HPDE6-E6E7 (cell line): ENCODE measurements around the gene TUBB.
A peak's percentile ranks its signal among the peaks of the same experiment; 100 is the strongest.
"Not testable (repeated sequence)": the region's sequence is repeated elsewhere in the genome, so short reads cannot be mapped to it uniquely, and the experiment has no call there.

ENCODE experiments used
- DNase-seq: peaks from one replicate; pipeline ENCODE4 v3.0.0; 2011; ENCODE audit warnings: missing footprints; ENCODE audit errors: extremely low spot score

The TUBB gene

DNA sequence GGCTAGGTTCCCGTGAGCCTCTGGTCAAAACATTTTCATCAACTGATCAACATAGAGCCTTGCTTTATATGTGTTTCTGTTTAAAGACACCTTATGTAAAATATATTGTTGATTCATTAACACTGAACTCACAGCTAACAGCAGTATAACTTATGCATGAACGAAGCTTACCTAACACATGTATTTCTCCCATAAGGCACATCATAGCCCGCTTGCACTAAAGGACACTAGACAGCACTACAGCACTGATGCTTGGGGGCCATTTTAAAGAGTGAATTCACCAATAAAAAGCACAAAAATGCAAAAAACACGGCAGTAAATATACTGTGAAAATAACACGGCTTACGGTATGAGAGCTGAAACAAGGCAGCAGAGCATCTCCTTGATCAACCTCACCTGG is 18.4 kb downstream of the TUBB start:
- DNase-seq: no peak

DNA sequence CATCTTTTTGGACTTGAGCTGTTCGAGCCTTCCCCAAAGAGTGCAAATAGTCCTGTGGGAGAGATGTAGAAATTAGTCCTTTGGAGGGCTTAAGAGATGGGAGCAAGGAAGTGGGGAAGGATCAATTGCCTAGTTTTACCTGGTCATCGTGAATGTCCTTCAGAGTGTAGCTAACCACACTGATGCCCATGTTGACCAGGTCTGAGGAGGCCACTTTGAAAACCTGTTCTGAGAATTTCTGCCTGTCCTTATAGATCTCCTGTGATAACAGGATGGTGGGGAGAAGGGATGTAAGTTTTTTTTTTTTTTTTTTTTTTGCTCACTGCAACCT is 20.4 kb downstream of the TUBB start:
- DNase-seq: no peak

DNA sequence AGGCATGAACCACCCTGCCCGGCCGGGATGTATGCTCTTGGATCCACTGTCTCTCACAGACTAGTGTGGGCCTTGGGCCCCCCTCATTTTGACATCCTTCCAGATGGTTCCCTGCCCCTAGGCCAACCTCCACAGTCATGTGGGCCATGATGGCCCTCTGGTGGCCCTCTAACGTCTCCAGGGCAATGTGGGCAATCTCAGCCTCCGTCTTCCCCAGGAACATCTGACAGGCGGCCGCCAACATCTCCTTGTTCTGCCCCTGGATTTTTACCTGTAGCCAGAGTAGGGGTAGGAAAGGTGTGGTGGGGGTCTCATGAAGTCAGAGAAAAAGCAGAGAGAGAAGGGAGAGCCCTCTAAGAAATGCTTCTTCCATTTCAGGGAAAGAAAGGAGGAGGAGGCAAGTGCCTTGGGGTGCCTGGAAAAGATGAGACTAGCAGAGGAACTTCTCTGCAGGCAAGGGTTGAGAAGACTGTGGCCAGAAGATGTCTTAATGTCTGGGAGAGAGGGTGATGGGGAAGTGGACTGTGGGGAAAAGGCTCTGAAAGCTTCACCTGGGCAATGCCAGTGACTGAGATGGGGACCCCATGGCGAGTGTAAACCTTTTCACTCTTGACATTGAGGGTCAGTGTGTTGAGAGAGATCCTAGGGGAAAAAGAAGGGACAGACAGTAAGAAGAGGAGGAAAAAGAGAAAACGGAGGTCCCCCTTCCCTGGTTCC is 21.1 kb downstream of the TUBB start:
- DNase-seq: no peak

DNA sequence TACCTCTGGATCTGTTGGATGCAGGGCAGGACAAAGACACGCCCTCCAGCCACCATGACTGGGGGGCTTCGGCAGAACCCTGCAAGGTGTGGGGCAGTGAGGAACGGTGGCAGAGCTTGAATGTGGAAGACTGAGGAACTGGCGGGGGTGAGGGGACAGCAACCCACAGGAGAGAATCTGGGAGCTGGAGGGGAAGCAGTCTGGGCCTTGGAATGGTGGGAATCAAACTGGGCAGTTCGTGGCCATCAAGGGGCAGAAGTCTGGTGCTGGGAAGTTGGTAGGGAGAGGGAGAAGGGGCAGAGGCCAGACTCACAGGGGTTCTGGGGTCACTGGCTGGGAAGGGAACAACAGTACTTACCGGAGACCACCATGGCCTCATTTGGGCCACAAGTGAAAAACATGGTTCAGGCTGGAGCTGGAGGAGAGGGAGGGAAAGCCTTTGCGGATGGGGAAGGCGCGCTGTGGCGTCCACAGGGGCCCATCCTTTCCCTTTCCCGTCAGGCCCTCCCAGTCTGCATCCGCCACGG is 21.7 kb downstream of the TUBB start:
- no peak for DNase-seq

DNA sequence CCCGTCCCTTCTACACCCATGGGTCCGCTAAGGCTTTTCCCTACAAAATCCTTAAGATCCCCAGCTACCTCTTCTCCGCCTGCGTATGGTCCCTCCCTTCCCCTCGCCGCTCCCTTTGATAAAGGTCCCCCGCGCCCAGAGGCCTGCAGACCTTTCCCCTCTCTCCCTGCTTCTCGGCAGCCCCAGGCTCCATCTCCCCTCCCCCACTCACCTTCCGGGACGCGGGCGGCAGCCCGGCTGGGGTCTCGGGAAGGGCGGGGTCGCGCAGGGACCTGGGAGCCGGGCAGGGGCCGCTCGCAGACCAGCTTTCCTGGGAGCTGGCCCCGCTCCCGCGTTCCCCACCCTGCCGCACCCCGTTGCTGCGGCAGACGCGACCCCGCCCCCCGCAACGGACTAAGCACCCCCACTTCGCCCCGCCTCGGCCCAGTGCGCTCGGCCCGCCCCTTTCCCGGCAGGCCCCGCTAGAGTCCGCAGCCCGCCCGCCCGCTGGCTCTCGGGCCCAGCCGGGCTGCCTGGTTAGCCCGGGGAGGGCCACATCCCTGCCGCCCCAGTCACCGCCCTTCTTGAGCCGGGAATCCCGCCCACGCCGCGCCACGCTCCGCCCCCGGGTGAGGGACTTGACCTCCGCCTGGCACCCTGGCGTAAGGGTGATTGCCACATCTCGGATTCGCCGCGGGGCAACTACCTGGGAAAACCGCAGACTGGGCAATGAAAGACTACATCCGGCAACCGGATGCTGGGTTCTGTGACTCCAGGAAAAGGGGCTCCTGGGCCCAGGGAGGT is 22.4 kb downstream of the TUBB start, which contains the start of gene FLOT1:
Gene FLOT1, minus strand, starts transcription at position 372 of the 783 bp plus-strand sequence. CDS start 498 bp downstream, outside the sequence.
- peak; percentile 92 for DNase-seq

DNA sequence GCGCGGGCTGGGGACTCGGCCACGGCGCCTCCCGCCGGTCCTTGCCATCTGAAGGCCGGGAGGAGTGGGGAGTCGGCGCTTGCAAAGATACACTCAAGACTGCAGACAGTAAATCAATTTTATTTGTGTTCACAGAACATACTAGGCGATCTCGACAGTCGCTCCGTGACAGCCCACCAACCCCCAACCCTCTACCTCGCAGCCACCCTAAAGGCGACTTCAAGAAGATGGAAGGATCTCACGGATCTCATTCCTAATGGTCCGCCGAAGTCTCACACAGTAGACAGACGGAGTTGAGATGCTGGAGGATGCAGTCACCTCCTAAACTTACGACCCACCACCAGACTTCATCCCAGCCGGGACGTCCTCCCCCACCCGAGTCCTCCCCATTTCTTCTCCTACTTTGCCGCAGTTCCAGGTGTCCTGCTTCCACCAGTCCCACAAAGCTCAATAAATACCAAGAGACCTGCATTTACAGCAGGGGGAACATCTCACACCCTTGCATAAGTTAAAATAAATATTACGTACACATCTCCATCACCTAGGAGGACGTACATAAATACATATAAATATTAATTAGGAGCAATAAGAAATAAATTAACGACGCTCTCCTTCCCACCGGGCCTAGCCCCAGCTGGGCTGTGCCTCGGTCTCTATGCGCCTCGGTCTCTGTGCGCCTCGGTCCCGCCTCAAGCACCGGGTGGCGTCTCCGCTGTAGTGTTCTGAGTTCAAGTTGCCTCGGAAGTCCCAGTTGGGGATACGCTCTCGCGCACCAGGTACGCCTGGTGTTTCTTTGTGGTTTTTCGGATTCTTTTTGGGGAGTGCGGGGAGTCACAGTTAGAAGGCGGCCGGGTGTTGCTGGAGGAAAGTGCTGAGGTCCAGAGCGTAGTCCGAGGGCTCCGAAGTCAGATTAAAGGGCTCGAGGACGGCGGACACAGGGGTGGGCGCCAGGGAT is 23.2 kb downstream of the TUBB start:
- no peak for DNase-seq

DNA sequence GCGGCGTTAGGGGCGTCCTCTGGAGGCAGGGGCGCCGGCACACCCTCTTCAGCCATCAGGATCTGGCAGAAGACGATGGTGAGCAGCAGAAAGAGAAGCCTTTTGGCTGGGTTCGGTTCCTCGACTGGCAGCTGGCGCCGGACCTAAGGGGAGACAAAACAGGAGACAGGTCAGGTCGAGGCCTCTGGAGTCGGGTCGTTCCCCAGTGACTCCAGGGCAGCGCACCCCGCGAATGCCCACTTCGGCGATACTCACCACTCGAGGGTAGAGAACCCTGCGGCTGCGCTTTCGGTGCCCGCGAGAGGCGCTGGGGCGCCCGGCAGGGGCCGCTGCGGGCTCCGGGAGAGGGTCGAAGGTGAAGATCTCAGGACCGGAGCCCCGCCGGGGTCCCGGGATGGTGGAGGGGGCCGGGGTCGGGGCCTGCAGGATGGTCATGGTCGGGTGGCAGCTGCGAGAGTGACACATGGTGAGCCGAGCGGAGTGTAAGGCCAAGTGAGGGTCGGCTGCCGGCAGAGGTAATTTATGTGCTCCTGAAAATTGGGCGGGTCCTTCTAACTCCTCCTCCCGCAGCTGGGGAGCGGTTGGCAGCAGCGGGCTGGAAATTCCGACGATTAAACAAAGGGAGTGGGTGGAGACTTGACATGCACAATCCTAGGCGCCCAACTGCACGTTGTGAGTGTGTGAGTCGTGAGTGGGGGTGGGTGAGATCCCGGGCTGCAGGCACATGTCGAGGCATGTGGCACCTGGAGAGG is 24.1 kb downstream of the TUBB start, which contains the start of gene IER3:
Gene IER3, minus strand, starts transcription at position 494 of the 752 bp plus-strand sequence. Its CDS starts 29 bp downstream, at position 465.
- peak; percentile 82 for DNase-seq

DNA sequence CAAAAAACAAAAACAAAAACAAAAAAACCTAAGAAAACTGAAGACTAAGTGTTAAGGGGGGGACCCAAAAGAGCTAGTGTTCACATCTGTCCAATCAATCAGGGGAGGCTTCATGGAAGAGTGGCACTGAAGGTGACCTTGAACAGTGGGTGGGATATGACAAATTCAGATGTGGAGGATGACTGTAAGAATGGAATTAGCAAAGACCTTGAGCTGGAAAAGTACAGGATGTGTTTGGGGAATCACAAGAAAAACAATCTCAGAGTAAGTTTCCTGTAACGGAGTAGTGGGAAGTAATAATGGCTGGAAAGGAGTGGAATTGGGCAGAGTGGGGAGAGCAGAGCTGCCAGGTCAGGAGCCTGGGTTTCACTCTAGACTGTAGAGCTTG is 27.1 kb downstream of the TUBB start:
- no peak for DNase-seq

DNA sequence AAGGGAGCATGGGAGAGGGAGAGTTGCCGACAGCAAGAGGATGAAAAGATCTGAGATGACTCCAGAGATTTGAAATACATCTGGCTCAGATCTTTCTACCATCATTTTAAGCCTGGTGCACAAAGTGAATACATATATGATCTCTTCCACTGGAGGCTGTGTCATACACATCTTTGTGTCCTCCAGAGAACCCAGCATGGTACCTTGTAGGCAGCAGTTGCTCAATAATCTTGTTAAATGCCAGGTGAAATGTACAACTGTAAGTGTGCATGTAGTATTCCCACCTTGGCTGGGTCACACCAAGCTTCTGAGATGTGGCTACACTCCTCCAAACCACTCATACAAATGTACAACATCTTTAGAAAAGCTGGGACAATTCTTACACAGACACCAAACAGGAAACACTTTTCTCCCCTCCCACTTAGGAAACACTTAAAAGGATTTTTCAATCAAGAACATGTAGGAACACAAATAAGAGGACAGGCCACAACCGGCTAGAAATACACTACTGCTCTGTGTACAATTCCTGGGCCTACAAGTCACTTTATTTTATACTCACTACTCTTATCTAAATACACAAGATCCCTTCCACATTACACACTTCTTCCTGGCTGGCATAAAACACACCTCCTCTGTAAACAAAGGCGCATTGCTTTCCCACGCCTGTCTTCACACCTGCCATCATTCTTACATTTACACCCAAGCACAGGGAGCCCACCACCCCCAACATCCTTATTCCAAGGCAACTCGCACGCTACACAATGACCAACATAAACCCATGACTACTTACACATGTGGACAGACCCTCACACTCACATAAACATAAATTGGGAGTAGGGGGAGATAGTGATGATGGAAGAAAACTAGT is 28.0 kb downstream of the TUBB start:
- DNase-seq: no peak

DNA sequence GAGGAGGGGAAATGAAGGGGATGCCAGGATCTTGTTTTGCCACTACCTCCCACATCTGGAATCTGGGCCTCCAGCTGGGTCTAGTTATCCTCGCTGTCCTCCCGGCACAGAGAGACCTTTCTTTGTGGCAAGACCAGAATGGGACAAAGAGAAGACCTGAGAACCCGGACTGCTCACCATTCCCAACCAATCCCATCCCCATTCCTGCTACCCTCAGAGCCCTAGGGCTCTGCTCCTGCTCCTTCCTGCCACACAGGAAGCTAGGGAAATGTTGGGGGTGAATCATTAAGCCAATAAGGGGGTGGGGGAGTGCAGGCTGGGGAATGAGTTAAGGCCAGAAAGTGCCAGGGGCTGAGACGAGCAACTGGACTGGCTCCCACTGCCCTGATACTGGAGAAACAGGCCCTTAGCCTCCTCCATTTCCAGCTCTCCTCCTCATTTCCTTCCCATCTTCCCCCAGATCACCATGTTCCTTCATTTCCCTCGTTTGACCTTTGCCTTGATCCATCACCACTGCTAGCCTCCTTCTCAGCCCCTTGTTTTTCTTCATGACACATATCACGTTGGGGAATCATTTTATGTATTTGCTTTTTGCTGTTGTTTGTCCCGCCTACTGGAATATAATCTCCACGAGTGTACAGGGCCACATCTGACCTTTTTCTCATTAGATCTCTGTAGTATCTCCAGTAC is 28.8 kb downstream of the TUBB start:
- no peak for DNase-seq

DNA sequence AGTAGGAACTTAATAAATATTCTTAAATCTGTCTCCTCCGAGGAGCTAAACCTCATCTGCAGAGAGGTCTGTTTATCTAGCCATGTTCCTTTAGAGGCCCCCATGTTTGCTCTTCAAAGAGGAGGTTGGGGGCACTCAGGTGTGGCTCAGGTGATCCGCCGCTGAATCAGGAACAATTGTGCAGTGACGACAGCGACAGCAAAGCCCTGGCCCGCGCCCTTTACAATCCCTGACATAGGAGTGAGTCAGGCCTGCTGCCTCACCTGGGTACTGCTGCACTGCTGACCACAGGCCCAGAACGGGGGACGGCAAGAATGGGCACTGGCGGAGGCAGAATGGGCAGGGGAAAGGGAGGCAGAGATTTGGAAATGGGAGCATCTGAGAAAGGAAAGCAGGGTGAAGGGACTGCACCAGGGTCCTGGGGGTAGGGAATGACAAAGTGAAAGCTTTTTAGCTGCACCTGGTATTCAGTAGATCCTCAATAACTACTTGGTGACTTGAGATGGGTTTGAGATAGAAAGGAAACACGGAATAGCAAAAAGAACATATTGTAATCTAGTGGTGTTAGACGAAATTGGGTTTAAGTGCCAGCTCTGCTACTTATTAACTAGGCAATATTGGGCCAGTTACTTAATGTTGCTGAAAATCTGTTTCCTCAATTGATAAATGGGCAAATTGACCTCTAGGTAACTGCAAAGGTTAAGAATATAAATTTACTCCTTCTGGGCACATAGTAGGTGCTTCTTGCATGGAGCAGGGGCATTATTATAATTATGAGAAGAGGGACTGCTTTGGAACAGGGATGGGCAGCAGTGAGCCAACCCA is 29.6 kb downstream of the TUBB start:
- peak; percentile 54 for DNase-seq

DNA sequence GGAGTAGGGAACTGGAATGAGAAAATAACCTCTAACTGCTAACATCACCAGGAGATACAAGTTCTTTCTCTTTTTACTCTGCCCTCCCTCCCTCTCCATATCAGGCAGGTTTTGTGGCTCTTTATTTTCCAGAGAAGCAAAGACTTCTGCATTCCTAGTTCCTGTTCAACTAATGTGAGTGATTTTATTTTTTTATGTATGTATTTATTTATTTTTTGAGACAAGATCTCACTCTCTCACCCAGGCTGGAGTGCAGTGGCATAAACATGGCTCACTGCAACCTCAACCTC is 30.2 kb downstream of the TUBB start:
- no peak for DNase-seq

DNA sequence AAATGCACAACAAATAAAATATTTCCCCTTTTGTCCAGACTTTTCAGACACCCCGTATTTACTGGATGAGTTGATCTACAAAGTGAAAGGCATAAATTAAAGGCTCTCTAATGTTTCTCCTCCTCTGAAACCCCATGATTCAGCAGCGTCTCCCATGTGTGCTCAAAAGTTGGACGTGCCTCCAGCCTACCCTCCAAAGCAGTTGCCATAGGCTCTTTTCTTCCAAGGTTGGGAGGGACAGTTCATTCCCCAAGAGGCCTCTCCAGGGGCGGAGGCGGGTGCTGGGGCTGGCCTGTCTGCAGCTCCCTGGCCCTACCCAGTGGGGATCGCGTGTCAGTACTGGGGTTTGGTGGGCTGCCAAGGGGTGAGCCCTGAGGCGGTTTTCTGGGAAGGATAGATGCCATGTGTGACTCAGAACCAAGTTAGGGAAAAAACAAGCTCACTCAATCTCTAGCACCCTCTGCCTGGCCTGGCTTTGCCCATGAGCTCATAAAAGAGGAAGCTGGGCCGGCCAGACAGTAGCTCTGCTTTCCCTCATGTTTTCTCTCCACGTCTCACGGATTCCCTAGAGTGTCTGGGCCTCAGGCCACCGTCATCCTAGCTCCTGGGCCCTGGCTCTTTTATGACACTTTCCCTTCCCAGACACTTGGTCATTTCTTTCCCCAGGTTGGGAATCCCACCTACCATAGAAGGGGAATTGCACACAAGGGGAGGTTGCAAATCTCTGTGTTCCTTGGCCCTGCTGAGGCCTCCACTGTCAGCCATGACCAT is 32.2 kb downstream of the TUBB start:
- DNase-seq: peak; percentile 93

DNA sequence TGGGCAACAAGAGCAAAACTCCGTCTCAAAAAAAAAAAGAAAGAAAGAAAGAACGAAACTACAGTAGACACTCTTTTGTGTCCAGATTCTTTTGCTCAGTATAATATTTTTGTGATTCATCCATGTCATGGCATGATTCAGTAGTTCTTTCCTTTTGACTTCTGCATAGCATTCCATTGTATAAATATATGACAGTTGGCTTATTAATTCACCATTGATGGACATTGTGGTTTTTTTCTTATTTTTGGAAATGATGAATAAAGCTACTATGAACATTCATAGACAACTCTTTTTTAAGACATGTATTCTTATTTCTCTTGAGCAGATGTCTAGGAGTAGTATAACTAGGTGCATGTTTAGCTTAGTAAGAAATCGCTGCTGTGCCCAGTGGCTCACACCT is 34.5 kb downstream of the TUBB start:
- no peak for DNase-seq

DNA sequence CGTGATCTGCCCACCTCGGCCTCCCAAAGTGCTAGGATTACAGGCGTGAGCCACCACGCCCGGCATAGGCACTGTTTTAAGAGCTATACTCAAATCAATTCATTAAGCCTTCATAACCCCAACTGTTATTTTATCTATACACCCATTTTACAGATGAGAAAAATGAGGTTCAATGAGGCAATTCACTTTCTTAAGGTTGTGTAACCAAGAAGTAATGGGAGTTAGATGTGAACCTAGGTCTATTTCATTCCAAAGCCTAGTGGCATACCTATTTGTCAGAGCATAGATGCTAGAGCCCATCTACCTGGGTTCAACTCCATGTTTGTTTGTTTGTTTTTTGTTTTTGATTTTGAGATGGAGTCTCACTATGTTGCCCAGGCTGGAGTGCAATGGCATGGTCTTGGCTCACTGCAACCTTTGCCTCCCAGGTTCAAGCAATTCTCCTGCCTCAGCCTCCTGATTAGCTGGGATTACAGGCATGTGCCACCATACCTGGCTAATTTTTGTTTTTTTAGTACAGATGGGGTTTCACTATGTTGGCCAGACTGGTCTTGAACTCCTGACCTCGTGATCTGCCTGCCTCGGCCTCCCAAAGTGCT is 36.4 kb downstream of the TUBB start:
- not testable (repeated sequence) for DNase-seq

DNA sequence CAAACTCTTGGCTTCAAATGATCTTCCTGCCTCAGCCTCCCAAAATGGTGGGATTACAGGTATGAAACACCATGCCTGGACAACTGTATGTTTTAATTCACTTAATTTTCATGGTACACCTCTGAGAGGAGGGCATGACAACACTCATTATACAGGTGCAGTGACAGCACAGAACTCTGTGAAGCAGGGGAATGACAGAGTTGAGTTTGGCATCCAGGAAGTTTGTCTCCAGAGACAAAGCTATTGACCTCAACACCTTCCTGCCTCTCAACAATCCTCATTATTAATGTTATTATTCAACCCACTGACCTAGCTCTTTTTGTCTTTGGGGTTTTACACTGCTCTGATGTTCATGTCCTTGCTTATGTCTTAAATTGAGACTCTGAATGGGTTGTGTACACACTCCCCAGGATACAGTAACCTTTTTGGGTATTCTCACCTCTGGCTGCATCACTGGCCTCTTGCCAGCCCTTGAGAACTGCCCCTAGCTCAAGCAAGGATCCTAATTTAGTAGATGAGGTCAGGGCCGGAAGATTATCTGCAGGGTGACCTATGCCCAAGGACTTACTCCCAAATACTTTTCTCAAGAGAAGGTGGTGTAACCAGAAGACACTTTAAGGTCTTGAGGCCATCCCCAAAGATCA is 37.2 kb downstream of the TUBB start:
- no peak for DNase-seq

DNA sequence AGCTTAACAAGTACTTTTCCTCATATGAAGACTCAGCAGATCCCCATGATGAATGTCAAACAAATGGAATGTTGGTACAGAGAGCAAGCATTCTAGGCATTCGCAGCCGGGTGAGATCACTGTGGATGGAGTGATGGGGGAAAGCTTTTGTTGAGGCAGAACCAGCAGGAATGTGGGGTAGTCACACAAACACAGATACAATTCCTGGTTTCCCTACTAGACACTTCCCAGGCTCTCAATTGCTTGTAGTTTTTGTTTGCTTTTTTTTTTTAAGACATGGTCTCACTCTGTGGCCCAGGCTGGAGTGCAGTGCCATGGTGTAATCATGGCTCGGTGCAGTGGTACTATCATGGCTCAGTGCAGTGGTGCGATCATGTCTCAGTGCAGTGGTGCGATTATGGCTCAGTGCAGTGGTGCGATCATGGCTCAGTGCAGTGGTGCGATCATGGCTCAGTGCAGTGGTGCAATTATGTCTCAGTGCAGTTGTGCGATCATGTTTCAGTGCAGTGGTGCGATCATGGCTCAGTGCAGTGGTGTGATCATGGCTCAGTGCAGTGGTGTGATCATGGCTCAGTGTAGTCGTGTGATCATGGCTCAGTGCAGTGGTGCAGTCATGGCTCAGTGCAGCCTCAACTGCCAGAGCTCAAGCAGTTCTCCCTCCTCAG is 39.6 kb downstream of the TUBB start:
- DNase-seq: no peak
